K562 (cell line): ENCODE measurements around the gene GNGT2. TPM values are rescaled to one million over a fixed set of nuclear protein-coding genes. Genes with fewer than 3 reads are reported as not detected.

Experiments used
- ADNP ChIP-seq: fragments of 200-800 bp; sonication (Bioruptor generic); IDR thresholded peaks from 2 replicates; pipeline ENCODE4 v1.6.1; 2016; ENCODE audit warnings: missing genetic modification characterization, missing compliant biosample characterization
- DACH1 ChIP-seq: fragments of 450-650 bp; IDR thresholded peaks from 2 replicates; pipeline ENCODE4 v1.6.1; 2018; ENCODE audit not compliant: partially characterized antibody
- ELF4 ChIP-seq: fragments of 450-650 bp; formaldehyde crosslinking; IDR thresholded peaks from 2 replicates; pipeline ENCODE4 v1.4.0; 2022; ENCODE audit warnings: missing genetic modification characterization
- GATAD2A ChIP-seq: fragments of 450-650 bp; IDR thresholded peaks from 2 replicates; pipeline ENCODE4 v1.6.1; 2017
- KDM1A ChIP-seq, 2 experiments: fragments of 450-650 bp; IDR thresholded peaks; 2 replicates each; pipeline ENCODE4 v1.6.1; 2016; ENCODE audit warnings: mild to moderate bottlenecking in 2 of 2
- MCM3 ChIP-seq: fragments of 450-650 bp; IDR thresholded peaks from 2 replicates; pipeline ENCODE4 v1.6.1; 2016
- NCOR1 ChIP-seq: fragments of 450-650 bp; IDR thresholded peaks from 2 replicates; pipeline ENCODE4 v1.6.1; 2016; ENCODE audit warnings: mild to moderate bottlenecking, moderate library complexity
- OTX1 ChIP-seq: fragments of 450-650 bp; formaldehyde crosslinking; IDR thresholded peaks from 2 replicates; pipeline ENCODE4 v1.4.0; 2022; ENCODE audit warnings: mild to moderate bottlenecking
- POLR2G ChIP-seq: fragments of 200-400 bp; formaldehyde crosslinking; IDR thresholded peaks from 2 replicates; pipeline ENCODE4 v1.6.1; 2017; ENCODE audit warnings: low read depth, mild to moderate bottlenecking, antibody characterized with exemption, low read length, moderate library complexity
- RAD51 ChIP-seq: fragments of 450-650 bp; IDR thresholded peaks from 2 replicates; pipeline ENCODE4 v1.7.1; 2016; ENCODE audit warnings: low read depth, mild to moderate bottlenecking, borderline replicate concordance
- SMARCA4 ChIP-seq: fragments of 450-650 bp; IDR thresholded peaks from 2 replicates; pipeline ENCODE4 v1.6.1; 2016
- TBL1XR1 ChIP-seq, 2 experiments: IDR thresholded peaks; 2 replicates each; pipeline ENCODE4 v1.6.1; 2012; ENCODE audit warnings: improper control_type of control experiment in 2 of 2, low read length in 2 of 2, mild to moderate bottlenecking in 1 of 2
- ZBTB17 ChIP-seq: fragments of 450-650 bp; formaldehyde crosslinking; IDR thresholded peaks from 2 replicates; pipeline ENCODE4 v1.4.0; 2020; ENCODE audit warnings: mild to moderate bottlenecking
- ZKSCAN8 ChIP-seq: fragments of 200-800 bp; sonication (Bioruptor generic); IDR thresholded peaks from 2 replicates; pipeline ENCODE4 v1.6.1; 2016; ENCODE audit warnings: missing genetic modification characterization, missing compliant biosample characterization
- ZNF41 ChIP-seq: fragments of 250-450 bp; sonication (Bioruptor Pico); conservative IDR thresholded peaks from 2 replicates; pipeline ENCODE4 v1.4.0; 2020; ENCODE audit warnings: mild to moderate bottlenecking
- ZNF551 ChIP-seq: fragments of 250-450 bp; sonication (Bioruptor Pico); IDR thresholded peaks from 2 replicates; pipeline ENCODE4 v1.5.0; 2021; ENCODE audit warnings: mild to moderate bottlenecking, moderate library complexity
- polyA plus RNA-seq, 8 experiments: library from polyadenylated mRNA; depleted of rRNA in 4 of 8; stranded (reverse) in 5 of 8; unstranded in 3 of 8; fragments of >200 nt; fragmentation: Nextera tagmentation in 2 of 8; fragmentation: Illumina TruSeq in 1 of 8; extraction: Ambion mirVana in 2 of 8; extraction: Trizol in 1 of 8; gene quantifications; 2 replicates each; pipeline versions ENCODE4 v1.2.1 to v1.2.3, GENCODE V29; 2011 to 2014; ENCODE audit warnings: inconsistent platforms in 1 of 8, missing spikeins in 1 of 8
- total RNA-seq, 7 experiments: library from RNA; depleted of rRNA in 6 of 7; stranded (reverse); fragments of >200 nt in 6 of 7; fragmentation: Illumina TruSeq in 2 of 7; extraction: Trizol in 2 of 7; gene quantifications; 2 replicates each; pipeline versions ENCODE4 v1.2.1 to v1.2.3, GENCODE V29; 2011 to 2021; ENCODE audit warnings: low replicate concordance in 1 of 7
- TF ChIP-seq, protein P1 (sequence below): fragments of 250-450 bp; sonication (Bioruptor Pico); IDR thresholded peaks from 2 replicates; pipeline ENCODE4 v1.9.0; 2021; ENCODE audit warnings: mild to moderate bottlenecking
- TF ChIP-seq, protein P2 (sequence below): sonication (generic); formaldehyde crosslinking; IDR thresholded peaks from 2 replicates; pipeline ENCODE4 v1.9.0; 2022; ENCODE audit warnings: mild to moderate bottlenecking, missing genetic modification reagents
- TF ChIP-seq, protein P3 (sequence below), 2 experiments: IDR thresholded peaks in 1 of 2; conservative IDR thresholded peaks in 1 of 2; 2 replicates each; pipeline ENCODE4 v1.6.1; 2016; ENCODE audit warnings: low read depth in 2 of 2, mild to moderate bottlenecking in 1 of 2, missing compliant biosample characterization in 1 of 2, missing genetic modification characterization in 1 of 2, moderate library complexity in 1 of 2
- TF ChIP-seq, protein P4 (sequence below), 2 experiments: fragments of 450-650 bp; IDR thresholded peaks; 2 replicates each; pipeline ENCODE4 v1.6.1; 2016
- TF ChIP-seq, protein P5 (sequence below): fragments of 450-650 bp; IDR thresholded peaks from 2 replicates; pipeline ENCODE4 v1.6.1; 2016; ENCODE audit warnings: antibody characterized with exemption

Gene GNGT2
- total and polyA plus RNA-seq, 9 of the 15 experiments (the other 6 are each of a cell fraction or from before 2014, with no cell fraction given) = not detected

DNA sequence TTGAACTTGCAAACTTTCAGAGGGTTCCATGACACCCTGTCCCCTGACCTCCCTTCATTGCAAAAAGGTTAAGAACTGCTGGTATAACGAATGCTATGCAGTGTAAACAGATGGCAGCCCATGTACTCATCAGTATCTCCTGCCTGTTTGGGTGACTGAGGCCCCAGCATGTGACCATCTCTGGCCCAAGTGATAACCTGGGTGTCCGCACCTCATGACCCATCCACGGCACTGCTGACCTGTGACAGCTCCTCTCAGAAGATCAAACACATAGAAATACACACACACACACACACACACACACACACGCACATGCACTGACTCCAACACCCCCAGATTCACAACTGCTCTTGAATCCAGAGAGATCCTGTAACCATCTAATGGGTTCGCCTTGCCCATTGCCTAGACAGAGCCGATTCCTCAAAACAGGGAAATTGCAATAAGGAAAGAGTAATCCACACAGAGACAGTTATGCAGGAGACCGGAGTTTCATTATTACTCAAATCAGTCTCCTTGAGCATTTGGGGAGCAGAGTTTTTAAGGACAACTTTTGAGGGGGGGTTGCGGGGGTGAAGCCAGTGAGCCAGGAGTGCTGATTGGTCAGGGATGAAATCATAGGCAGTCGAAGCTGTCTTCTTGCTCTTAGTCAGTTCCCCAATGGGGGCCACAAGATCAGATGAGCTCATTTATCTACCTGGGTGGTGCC, 31.5 kb upstream of the GNGT2 start (continued):
- TF ChIP-seq OTX1 (CRISPR knock-in tag) (0 out of 2 replicates have a peak, but pooled peaks have one; percentile 61), KDM1A (IDR thresholded peaks at IDR 0.05) (peak; percentile 59 to 64; a peak in 3 of 4 replicates), ELF4 (peak; percentile 81; the same call in 1 of the 2 replicates), ZKSCAN8 (peak; percentile 96), MCM3 (0 out of 2 replicates have a peak, but pooled peaks have one; percentile 14), RAD51 (peak; percentile 65), TBL1XR1 (IDR thresholded peaks at IDR 0.05; ENCODE audit: low read length in 2 of 2) (no peak), ZNF551 (no peak), SMARCA4 (peak; percentile 42; the same call in 1 of the 2 replicates), NCOR1 (peak; percentile 61), GATAD2A (peak; percentile 48; the same call in 1 of the 2 replicates), ZBTB17 (CRISPR knock-in tag) (no peak), DACH1 (no peak), ADNP (tag) (0 out of 2 replicates have a peak, but pooled peaks have one; percentile 10), ZNF41 (CRISPR knock-in tag) (no peak), POLR2G (no peak)
- TF ChIP-seq, protein P1, sequence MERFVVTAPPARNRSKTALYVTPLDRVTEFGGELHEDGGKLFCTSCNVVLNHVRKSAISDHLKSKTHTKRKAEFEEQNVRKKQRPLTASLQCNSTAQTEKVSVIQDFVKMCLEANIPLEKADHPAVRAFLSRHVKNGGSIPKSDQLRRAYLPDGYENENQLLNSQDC (CRISPR knock-in tag) = no peak
- TF ChIP-seq, protein P2, sequence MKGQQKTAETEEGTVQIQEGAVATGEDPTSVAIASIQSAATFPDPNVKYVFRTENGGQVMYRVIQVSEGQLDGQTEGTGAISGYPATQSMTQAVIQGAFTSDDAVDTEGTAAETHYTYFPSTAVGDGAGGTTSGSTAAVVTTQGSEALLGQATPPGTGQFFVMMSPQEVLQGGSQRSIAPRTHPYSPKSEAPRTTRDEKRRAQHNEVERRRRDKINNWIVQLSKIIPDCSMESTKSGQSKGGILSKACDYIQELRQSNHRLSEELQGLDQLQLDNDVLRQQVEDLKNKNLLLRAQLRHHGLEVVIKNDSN (CRISPR knock-in tag) = peak; percentile 57
- TF ChIP-seq, protein P3, sequence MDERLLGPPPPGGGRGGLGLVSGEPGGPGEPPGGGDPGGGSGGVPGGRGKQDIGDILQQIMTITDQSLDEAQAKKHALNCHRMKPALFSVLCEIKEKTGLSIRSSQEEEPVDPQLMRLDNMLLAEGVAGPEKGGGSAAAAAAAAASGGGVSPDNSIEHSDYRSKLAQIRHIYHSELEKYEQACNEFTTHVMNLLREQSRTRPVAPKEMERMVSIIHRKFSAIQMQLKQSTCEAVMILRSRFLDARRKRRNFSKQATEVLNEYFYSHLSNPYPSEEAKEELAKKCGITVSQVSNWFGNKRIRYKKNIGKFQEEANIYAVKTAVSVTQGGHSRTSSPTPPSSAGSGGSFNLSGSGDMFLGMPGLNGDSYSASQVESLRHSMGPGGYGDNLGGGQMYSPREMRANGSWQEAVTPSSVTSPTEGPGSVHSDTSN (CRISPR knock-in tag; IDR thresholded peaks at IDR 0.05; ENCODE audit: low read depth) = no peak
- TF ChIP-seq, protein P3 (tag; conservative IDR thresholded peaks at IDR 0.05; ENCODE audit: low read depth) = peak; percentile 25; the same call in 1 of the 2 replicates
- TF ChIP-seq, protein P4, sequence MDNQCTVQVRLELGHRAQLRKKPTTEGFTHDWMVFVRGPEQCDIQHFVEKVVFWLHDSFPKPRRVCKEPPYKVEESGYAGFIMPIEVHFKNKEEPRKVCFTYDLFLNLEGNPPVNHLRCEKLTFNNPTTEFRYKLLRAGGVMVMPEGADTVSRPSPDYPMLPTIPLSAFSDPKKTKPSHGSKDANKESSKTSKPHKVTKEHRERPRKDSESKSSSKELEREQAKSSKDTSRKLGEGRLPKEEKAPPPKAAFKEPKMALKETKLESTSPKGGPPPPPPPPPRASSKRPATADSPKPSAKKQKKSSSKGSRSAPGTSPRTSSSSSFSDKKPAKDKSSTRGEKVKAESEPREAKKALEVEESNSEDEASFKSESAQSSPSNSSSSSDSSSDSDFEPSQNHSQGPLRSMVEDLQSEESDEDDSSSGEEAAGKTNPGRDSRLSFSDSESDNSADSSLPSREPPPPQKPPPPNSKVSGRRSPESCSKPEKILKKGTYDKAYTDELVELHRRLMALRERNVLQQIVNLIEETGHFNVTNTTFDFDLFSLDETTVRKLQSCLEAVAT (IDR thresholded peaks at IDR 0.05) = peak; percentile 44 to 78; a peak in 2 of 4 replicates
- TF ChIP-seq, protein P5, sequence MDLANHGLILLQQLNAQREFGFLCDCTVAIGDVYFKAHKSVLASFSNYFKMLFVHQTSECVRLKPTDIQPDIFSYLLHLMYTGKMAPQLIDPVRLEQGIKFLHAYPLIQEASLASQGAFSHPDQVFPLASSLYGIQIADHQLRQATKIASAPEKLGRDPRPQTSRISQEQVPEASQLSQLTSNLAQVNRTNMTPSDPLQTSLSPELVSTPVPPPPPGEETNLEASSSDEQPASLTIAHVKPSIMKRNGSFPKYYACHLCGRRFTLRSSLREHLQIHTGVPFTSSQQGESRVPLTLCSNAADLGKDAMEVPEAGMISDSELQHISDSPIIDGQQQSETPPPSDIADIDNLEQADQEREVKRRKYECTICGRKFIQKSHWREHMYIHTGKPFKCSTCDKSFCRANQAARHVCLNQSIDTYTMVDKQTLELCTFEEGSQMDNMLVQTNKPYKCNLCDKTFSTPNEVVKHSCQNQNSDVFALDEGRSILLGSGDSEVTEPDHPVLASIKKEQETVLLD = peak; percentile 37; the same call in 1 of the 2 replicates
